PFSK-1 (cell line): ENCODE data around the gene VDAC1.

Experiments used
- FOXP2 ChIP-seq: optimal IDR thresholded peaks from 2 replicates; pipeline ENCODE3; 2011; ENCODE audit warnings: borderline replicate concordance, control low read depth, inconsistent platforms; ENCODE audit not compliant: insufficient read depth; ENCODE audit errors: extremely low read length, extremely low read depth
- POLR2AphosphoS5 ChIP-seq: IDR thresholded peaks from 2 replicates; pipeline ENCODE4 v1.6.1; 2012; ENCODE audit warnings: low read depth, mild to moderate bottlenecking, control low read depth, low read length, moderate library complexity
- SIN3A ChIP-seq: IDR thresholded peaks from 2 replicates; pipeline ENCODE4 v1.6.1; 2012; ENCODE audit warnings: mild to moderate bottlenecking, low read length, moderate library complexity, borderline replicate concordance; ENCODE audit not compliant: insufficient read depth
- TAF1 ChIP-seq: IDR thresholded peaks from 2 replicates; pipeline ENCODE4 v1.6.1; 2012; ENCODE audit warnings: low read length, control low read depth, borderline replicate concordance; ENCODE audit not compliant: insufficient read depth
- TF ChIP-seq, protein P1 (sequence below), 2 experiments: IDR thresholded peaks; 2 replicates each; pipeline versions ENCODE4 v1.6.1 to v1.8.0; 2011 to 2012; ENCODE audit warnings: low read depth in 2 of 2, low read length in 2 of 2, control low read depth in 1 of 2, inconsistent platforms in 1 of 2, mild to moderate bottlenecking in 1 of 2, moderate library complexity in 1 of 2; ENCODE audit not compliant: insufficient read depth in 1 of 2

DNA sequence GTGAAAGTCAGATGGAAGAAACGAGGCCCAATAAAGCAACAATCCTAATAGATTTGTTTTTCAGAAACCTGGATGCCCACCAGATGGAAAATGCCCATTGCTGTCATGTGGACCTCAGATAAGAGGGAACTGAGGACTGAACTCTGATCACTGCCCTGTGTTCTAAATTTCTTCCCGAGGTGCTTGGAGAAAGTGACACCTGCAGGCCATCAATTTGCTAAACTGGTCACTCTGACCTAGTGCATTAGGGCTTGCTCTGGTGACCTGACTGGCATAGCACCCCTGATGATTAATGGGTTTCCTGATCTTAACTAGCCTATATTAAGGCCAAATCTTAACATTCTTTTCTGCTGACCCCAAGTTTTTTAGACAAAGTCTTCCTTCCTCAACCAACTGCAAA, 32.4 kb upstream of the VDAC1 start:
- TF ChIP-seq, protein P1, sequence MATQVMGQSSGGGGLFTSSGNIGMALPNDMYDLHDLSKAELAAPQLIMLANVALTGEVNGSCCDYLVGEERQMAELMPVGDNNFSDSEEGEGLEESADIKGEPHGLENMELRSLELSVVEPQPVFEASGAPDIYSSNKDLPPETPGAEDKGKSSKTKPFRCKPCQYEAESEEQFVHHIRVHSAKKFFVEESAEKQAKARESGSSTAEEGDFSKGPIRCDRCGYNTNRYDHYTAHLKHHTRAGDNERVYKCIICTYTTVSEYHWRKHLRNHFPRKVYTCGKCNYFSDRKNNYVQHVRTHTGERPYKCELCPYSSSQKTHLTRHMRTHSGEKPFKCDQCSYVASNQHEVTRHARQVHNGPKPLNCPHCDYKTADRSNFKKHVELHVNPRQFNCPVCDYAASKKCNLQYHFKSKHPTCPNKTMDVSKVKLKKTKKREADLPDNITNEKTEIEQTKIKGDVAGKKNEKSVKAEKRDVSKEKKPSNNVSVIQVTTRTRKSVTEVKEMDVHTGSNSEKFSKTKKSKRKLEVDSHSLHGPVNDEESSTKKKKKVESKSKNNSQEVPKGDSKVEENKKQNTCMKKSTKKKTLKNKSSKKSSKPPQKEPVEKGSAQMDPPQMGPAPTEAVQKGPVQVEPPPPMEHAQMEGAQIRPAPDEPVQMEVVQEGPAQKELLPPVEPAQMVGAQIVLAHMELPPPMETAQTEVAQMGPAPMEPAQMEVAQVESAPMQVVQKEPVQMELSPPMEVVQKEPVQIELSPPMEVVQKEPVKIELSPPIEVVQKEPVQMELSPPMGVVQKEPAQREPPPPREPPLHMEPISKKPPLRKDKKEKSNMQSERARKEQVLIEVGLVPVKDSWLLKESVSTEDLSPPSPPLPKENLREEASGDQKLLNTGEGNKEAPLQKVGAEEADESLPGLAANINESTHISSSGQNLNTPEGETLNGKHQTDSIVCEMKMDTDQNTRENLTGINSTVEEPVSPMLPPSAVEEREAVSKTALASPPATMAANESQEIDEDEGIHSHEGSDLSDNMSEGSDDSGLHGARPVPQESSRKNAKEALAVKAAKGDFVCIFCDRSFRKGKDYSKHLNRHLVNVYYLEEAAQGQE (IDR thresholded peaks at IDR 0.05; ENCODE audit: insufficient read depth in 1 of 2, low read depth in 2 of 2, low read length in 2 of 2), result no peak
- no peak for TF ChIP-seq TAF1
- TF ChIP-seq POLR2AphosphoS5, result no peak
- TF ChIP-seq SIN3A, result no peak
- no peak for TF ChIP-seq FOXP2
